Breast epithelium (tissue), 4 donors: ENCODE results near the gene LAMA4. TPM values are rescaled to one million over a fixed set of nuclear protein-coding genes. Genes with fewer than 3 reads are reported as not detected.

Experiments used
- DNase-seq, 2 donors: peaks; one replicate each; pipeline ENCODE4 v3.0.0-alpha.2; 2019; ENCODE audit warnings: low spot score in 2 of 2
- H3K27ac ChIP-seq, 2 donors: fragments of 200-600 bp; sonication (generic) in 1 of 2; one replicate each; pipeline ENCODE4 v1.5.1; 2016 to 2019; ENCODE audit warnings: mild to moderate bottlenecking in 1 of 2
- H3K27me3 ChIP-seq, 2 donors: fragments of 200-600 bp; sonication (generic) in 1 of 2; one replicate each; pipeline versions ENCODE4 v1.5.1 to v1.6.0; 2017 to 2019; ENCODE audit warnings: control low read depth in 1 of 2, mild to moderate bottlenecking in 1 of 2
- H3K36me3 ChIP-seq: fragments of 200-600 bp; one replicate; pipeline ENCODE4 v1.5.1; 2019
- H3K4me1 ChIP-seq, 2 donors: fragments of 200-600 bp; sonication (generic); one replicate each; pipeline ENCODE4 v1.5.1; 2016 to 2019; ENCODE audit warnings: control low read depth in 1 of 2
- H3K4me3 ChIP-seq, 3 donors: fragments of 200-600 bp; sonication (generic); 1 replicate in 2 of 3; 2 replicates in 1 of 3; pipeline ENCODE4 v1.5.1; 2016 to 2019; ENCODE audit warnings: mild to moderate bottlenecking in 3 of 3, moderate library complexity in 2 of 3
- H3K9me3 ChIP-seq, 2 donors: fragments of 200-600 bp; sonication (generic) in 1 of 2; one replicate each; pipeline ENCODE4 v1.5.1; 2016 to 2019; ENCODE audit warnings: control low read depth in 1 of 2
- CTCF ChIP-seq, 3 donors: fragments of 450-650 bp; IDR thresholded peaks; one replicate each; pipeline ENCODE4 v1.5.1; 2016 to 2017; ENCODE audit warnings: antibody characterized with exemption in 3 of 3, mild to moderate bottlenecking in 3 of 3, moderate library complexity in 3 of 3
- POLR2A ChIP-seq: fragments of 450-650 bp; IDR thresholded peaks from one replicate; pipeline ENCODE4 v1.6.1; 2016; ENCODE audit warnings: antibody characterized with exemption, mild to moderate bottlenecking, moderate library complexity
- POLR2AphosphoS5 ChIP-seq, 3 donors: sonication (generic); formaldehyde crosslinking; IDR thresholded peaks; one replicate each; pipeline ENCODE4 v1.6.1; 2017; ENCODE audit warnings: antibody characterized with exemption in 3 of 3
- intact Hi-C: fragments of 100-400 bp; cut with DNase I; formaldehyde crosslinking; loops from one replicate; pipeline ENCODE4 v1.15.1; 2023; ENCODE audit warnings: low total_unique reads
- total RNA-seq, 3 donors: library from RNA; depleted of rRNA; stranded (reverse); fragments of >200 nt; gene quantifications; one replicate each; pipeline ENCODE4 v1.1.0, GENCODE V29; 2016

The LAMA4 gene
- total RNA-seq, 3 donors from 2014 or later = 54.0 to 142 (median 129) TPM

DNA sequence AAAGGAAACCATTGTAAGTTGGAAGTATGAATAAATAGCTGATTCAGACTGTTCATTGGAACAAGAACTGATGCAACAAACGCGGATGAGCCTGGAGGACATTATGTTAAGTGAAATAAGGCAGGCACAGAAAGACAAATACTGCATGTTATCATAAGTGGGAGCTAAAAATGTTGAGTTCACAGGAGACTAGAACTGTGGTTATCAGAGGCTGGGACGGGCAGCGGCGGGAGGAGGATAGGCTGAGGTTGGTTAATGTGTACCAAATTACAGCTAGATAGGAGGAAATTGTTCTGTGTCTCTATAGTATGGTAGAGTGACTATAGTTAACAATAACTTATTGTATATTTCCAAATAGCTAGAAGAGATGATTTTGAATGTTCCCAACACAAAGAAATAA lies 126.2 kb downstream of the LAMA4 start:
- no peak overlapping the region for H3K27ac ChIP-seq
- no peaks in the 10 kb centered on the region for H3K27me3 ChIP-seq
- no peaks in the 10 kb centered on the region for H3K9me3 ChIP-seq
- intact Hi-C loops = no loop called here
- no peak overlapping the region for H3K4me3 ChIP-seq
- TF ChIP-seq POLR2A = no peak
- no peaks in the 10 kb centered on the region for H3K4me1 ChIP-seq
- no peak for DNase-seq
- no peaks in the 10 kb centered on the region for H3K36me3 ChIP-seq

DNA sequence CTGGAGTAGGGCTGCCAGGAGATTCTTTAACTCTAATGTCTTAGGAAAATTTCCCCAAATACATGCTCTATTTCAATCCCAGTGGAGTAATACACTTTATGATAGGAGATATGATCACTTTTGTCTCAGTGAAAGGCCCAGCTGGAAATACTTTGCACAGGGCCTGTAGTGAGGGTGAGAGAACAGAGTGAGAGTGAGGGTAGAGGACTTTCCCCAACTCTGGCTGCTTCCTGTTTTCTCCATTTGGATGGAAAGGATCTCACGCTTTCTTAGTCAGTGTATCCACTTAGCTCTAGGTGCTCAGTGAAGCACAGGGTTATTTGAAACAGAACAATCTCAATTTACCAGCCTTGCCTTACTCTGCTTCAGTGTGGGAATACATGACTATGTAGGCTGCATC lies 130.4 kb downstream of the LAMA4 start:
- Histone ChIP-seq H3K9me3 (no peaks in the 10 kb centered on the region), H3K36me3 (no peaks in the 10 kb centered on the region), H3K27ac (no peak overlapping the region), H3K27me3 (no peaks in the 10 kb centered on the region), H3K4me3 (no peak overlapping the region), H3K4me1 (no peaks in the 10 kb centered on the region)
- no peak for DNase-seq
- TF ChIP-seq CTCF (IDR thresholded peaks at IDR 0.05) (no peak), POLR2AphosphoS5 (IDR thresholded peaks at IDR 0.05) (no peak), POLR2A (no peak)
- intact Hi-C loops = no loop called here

DNA sequence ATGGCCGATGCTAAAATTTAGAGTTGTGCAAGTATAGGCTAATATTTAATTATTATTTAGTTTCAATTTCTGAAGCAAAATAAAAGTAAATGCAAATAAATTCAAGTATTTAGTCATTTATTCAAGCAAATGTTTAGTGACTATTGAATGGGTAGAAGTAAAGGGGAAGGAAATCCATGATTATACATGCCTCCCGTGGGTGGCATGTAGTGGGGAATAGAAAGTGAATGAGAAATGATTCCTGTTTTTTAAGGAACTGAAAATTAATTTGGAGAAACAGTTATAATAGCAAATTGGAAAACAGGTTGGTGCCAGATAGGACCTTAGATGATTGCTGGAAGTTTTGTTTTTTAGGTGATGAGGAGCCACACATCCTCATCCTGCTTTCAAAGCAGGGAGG lies 131.6 kb downstream of the LAMA4 start:
- no peaks in the 10 kb centered on the region for H3K4me1 ChIP-seq
- no peaks in the 10 kb centered on the region for H3K36me3 ChIP-seq
- intact Hi-C loops = no loop called here
- TF ChIP-seq POLR2A = no peak
- TF ChIP-seq POLR2AphosphoS5 (IDR thresholded peaks at IDR 0.05) = no peak
- no peak for TF ChIP-seq CTCF (IDR thresholded peaks at IDR 0.05)
- no peaks in the 10 kb centered on the region for H3K27me3 ChIP-seq
- H3K27ac ChIP-seq = no peak overlapping the region
- H3K9me3 ChIP-seq = no peaks in the 10 kb centered on the region
- H3K4me3 ChIP-seq = no peak overlapping the region
- no peak for DNase-seq

DNA sequence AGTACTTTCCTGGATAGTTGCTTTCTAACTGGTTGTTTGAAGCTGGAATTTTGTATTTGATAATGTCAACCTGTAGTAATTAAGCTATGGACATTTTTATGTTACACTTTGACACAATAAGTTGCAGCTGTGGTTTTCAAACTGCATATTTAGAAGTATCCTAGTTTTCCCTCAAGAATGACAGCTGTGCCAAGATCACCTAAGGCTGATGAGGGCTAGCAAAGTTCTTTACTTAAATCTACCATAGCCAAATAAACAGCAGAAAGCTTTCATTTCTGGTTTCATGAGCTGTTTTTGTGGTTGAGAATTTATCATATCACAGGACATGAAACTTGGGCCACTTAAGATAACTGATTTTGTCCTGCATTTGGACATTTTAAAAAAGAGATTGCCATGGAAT lies 136.3 kb downstream of the LAMA4 start:
- no peaks in the 10 kb centered on the region for H3K27me3 ChIP-seq
- no peak for DNase-seq
- intact Hi-C loops = no loop called here
- no peak overlapping the region for H3K27ac ChIP-seq
- H3K4me1 ChIP-seq = no peaks in the 10 kb centered on the region
- H3K36me3 ChIP-seq = no peaks in the 10 kb centered on the region
- TF ChIP-seq POLR2A (no peak), CTCF (IDR thresholded peaks at IDR 0.05) (no peak)
- H3K9me3 ChIP-seq = no peaks in the 10 kb centered on the region
- no peak overlapping the region for H3K4me3 ChIP-seq

- DNase-seq = no peak
- Histone ChIP-seq H3K9me3 (no peaks in the 10 kb centered on the region), H3K27me3 (no peaks in the 10 kb centered on the region), H3K27ac (no peak overlapping the region), H3K4me1 (no peaks in the 10 kb centered on the region), H3K36me3 (no peaks in the 10 kb centered on the region), H3K4me3 (no peak overlapping the region)
- TF ChIP-seq POLR2A = no peak
- TF ChIP-seq POLR2AphosphoS5 (IDR thresholded peaks at IDR 0.05) = no peak
- no peak for TF ChIP-seq CTCF (IDR thresholded peaks at IDR 0.05)
- intact Hi-C loops = no loop called here
These were observed 136.8 kb downstream of the LAMA4 start for GRCh38 chr6:112117554-112117953.

GRCh38 chr6:112116221-112116620 lies 138.1 kb downstream of the LAMA4 start:
- H3K36me3 ChIP-seq = no peaks in the 10 kb centered on the region
- intact Hi-C loops = no loop called here
- H3K27me3 ChIP-seq = no peaks in the 10 kb centered on the region
- DNase-seq = no peak
- no peaks in the 10 kb centered on the region for H3K4me1 ChIP-seq
- H3K27ac ChIP-seq = no peak overlapping the region
- no peaks in the 10 kb centered on the region for H3K9me3 ChIP-seq
- no peak for TF ChIP-seq POLR2A
- no peak for TF ChIP-seq POLR2AphosphoS5 (IDR thresholded peaks at IDR 0.05)
- no peak for TF ChIP-seq CTCF (IDR thresholded peaks at IDR 0.05)
- H3K4me3 ChIP-seq = no peak overlapping the region
